Panc1 (cell line): Measurements from ENCODE around the gene ARHGAP18. TPM values are rescaled to one million over a fixed set of nuclear protein-coding genes. Genes with fewer than 3 reads are reported as not detected.

ENCODE experiments used
- ATAC-seq: fragments of 200-7000 bp; cut with Tn5 transposase; 2 replicates; pipeline ENCODE4 v1.9.1; 2020; ENCODE audit warnings: mild to moderate bottlenecking, moderate library complexity
- BruUV-seq: library from RNA; stranded (reverse); fragments of 400-500 nt; replicated peaks from 2 replicates; lab custom pipeline; 2021; lab: Mats Ljungman, UMichigan
- CTCF ChIA-PET: fragments of 300-600 bp; sonication (Branson Sonifier 250); formaldehyde crosslinking; loops from one replicate; lab custom pipeline; 2022; ENCODE audit warnings: antibody characterized with exemption; lab: Charles Lee
- POLR2A ChIA-PET: fragments of 300-600 bp; sonication (Branson Sonifier 250); formaldehyde crosslinking; loops from one replicate; lab custom pipeline; 2022; ENCODE audit warnings: antibody characterized with exemption; lab: Charles Lee
- DNase-seq: peaks from one replicate; pipeline ENCODE4 v3.0.0-alpha.2; 2010; ENCODE audit warnings: low read depth, low spot score
- H3K27ac ChIP-seq: 2 replicates; pipeline ENCODE4 v1.5.1; 2011; ENCODE audit warnings: mild to moderate bottlenecking, low read length, inconsistent platforms
- H3K27me3 ChIP-seq: fragments of 200-500 bp; sonication (Bioruptor generic); 2 replicates; pipeline ENCODE4 v1.6.0; 2014; ENCODE audit warnings: low read length, inconsistent platforms; ENCODE audit not compliant: control insufficient read depth, insufficient read depth
- H3K36me3 ChIP-seq: fragments of 200-500 bp; sonication (Bioruptor generic); 2 replicates; pipeline ENCODE4 v1.5.1; 2014; ENCODE audit warnings: inconsistent platforms, mild to moderate bottlenecking, low read length, moderate library complexity; ENCODE audit not compliant: control insufficient read depth, insufficient read depth
- H3K4me1 ChIP-seq: 2 replicates; pipeline ENCODE4 v1.5.1; 2011; ENCODE audit warnings: inconsistent platforms, mild to moderate bottlenecking, low read length, moderate library complexity; ENCODE audit not compliant: control insufficient read depth, insufficient read depth
- H3K4me3 ChIP-seq, 2 experiments: 2 replicates each; pipeline ENCODE4 v1.5.1; 2011 to 2012; ENCODE audit warnings: low read depth in 2 of 2, low read length in 2 of 2, mild to moderate bottlenecking in 2 of 2, inconsistent platforms in 1 of 2, moderate library complexity in 1 of 2
- H3K9me3 ChIP-seq: fragments of 200-500 bp; sonication (Bioruptor generic); 2 replicates; pipeline ENCODE4 v1.5.1; 2014; ENCODE audit warnings: low read depth, mild to moderate bottlenecking, inconsistent platforms, low read length, moderate library complexity; ENCODE audit not compliant: control insufficient read depth, insufficient read depth
- CTCF ChIP-seq: fragments of 450-650 bp; IDR thresholded peaks from 2 replicates; pipeline ENCODE4 v1.5.1; 2017; ENCODE audit warnings: mild to moderate bottlenecking
- POLR2AphosphoS5 ChIP-seq: IDR thresholded peaks from 2 replicates; pipeline ENCODE4 v1.6.1; 2012; ENCODE audit warnings: mild to moderate bottlenecking, low read depth, low read length, moderate library complexity
- SIN3A ChIP-seq: IDR thresholded peaks from 2 replicates; pipeline ENCODE4 v1.6.1; 2012; ENCODE audit warnings: low read depth, mild to moderate bottlenecking, low read length, moderate library complexity, borderline replicate concordance; ENCODE audit not compliant: insufficient read depth
- TCF7L2 ChIP-seq: IDR thresholded peaks from 2 replicates; pipeline ENCODE4 v1.6.1; 2011; ENCODE audit warnings: mild to moderate bottlenecking, low read depth, low read length, inconsistent platforms
- in situ Hi-C: cut with HindIII; loops from 2 replicates; pipeline ENCODE4 v1.10.0; 2016; ENCODE audit warnings: low sequenced_read_pairs, low pct_unique_long_range_greater_than_20kb
- intact Hi-C: fragments of 100-400 bp; cut with micrococcal nuclease; formaldehyde crosslinking; loops from one replicate; pipeline ENCODE4 v1.10.0; 2022; ENCODE audit not compliant: unreplicated experiment
- total RNA-seq: library from RNA; stranded (reverse); gene quantifications from one replicate; pipeline ENCODE4 v1.2.1, GENCODE V29; 2021; ENCODE audit not compliant: unreplicated experiment
- TF ChIP-seq, protein P1 (sequence below), 2 experiments: IDR thresholded peaks; 2 replicates each; pipeline ENCODE4 v1.6.1; 2011 to 2012; ENCODE audit warnings: low read depth in 2 of 2, control low read depth in 1 of 2, low read length in 1 of 2, mild to moderate bottlenecking in 1 of 2, moderate library complexity in 1 of 2; ENCODE audit not compliant: insufficient read depth in 1 of 2

ARHGAP18 gene
- total RNA-seq, 1 experiment from 2014 or later, result 11.6 TPM

DNA sequence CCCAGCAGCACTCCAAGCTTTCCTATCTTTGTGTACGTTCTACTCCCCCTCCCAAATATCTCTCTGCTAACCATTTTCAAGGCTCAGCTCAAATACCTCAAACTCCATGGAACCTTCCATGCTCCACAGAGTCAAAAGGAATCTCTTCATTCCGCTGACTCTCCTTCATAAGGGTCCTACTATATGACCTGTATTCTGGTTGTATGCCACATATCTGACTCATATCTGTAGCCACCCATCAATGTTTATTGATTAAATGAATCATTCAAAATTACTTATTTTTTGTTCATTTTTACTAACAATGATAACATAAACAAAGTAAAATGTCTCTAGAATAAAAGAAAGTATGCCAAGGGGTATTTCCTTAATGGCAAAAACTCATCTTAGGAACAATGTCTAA, 123.2 kb downstream of the ARHGAP18 start:
- TF ChIP-seq CTCF (no peak), SIN3A (no peak), TCF7L2 (no peak), POLR2AphosphoS5 (no peak)
- TF ChIP-seq, protein P1, sequence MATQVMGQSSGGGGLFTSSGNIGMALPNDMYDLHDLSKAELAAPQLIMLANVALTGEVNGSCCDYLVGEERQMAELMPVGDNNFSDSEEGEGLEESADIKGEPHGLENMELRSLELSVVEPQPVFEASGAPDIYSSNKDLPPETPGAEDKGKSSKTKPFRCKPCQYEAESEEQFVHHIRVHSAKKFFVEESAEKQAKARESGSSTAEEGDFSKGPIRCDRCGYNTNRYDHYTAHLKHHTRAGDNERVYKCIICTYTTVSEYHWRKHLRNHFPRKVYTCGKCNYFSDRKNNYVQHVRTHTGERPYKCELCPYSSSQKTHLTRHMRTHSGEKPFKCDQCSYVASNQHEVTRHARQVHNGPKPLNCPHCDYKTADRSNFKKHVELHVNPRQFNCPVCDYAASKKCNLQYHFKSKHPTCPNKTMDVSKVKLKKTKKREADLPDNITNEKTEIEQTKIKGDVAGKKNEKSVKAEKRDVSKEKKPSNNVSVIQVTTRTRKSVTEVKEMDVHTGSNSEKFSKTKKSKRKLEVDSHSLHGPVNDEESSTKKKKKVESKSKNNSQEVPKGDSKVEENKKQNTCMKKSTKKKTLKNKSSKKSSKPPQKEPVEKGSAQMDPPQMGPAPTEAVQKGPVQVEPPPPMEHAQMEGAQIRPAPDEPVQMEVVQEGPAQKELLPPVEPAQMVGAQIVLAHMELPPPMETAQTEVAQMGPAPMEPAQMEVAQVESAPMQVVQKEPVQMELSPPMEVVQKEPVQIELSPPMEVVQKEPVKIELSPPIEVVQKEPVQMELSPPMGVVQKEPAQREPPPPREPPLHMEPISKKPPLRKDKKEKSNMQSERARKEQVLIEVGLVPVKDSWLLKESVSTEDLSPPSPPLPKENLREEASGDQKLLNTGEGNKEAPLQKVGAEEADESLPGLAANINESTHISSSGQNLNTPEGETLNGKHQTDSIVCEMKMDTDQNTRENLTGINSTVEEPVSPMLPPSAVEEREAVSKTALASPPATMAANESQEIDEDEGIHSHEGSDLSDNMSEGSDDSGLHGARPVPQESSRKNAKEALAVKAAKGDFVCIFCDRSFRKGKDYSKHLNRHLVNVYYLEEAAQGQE (IDR thresholded peaks at IDR 0.05; ENCODE audit: insufficient read depth in 1 of 2, low read depth in 2 of 2, low read length in 1 of 2), result no peak

DNA sequence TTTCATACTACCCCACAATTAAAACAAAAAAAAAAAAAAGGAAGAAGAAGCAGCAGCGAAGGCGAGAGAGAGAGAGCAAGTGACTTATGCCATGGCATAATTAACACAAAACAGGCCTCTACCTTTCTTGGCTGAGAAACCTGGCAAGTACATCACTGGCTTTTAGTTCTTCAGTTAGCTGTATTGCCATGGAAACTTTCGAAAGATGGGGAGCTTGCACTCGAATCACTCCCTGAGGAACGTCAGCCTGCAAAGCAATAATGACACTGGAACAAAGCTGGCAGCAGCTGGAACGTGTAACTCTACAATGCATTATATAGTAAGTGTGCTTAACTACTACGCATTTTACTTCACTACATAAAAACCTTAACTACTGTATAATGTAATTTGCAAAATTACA, 126.1 kb downstream of the ARHGAP18 start:
- no peak overlapping the region for H3K27ac ChIP-seq
- in situ Hi-C loops (no loop called here), intact Hi-C loops (no loop called here)
- no peak for TF ChIP-seq SIN3A
- TF ChIP-seq CTCF, result no peak
- TF ChIP-seq TCF7L2, result no peak
- TF ChIP-seq POLR2AphosphoS5, result no peak
- TF ChIP-seq, protein P1 (IDR thresholded peaks at IDR 0.05; ENCODE audit: insufficient read depth in 1 of 2, low read depth in 2 of 2, low read length in 1 of 2), result no peak
- H3K36me3 ChIP-seq, result no peaks in the 10 kb centered on the region
- no TSS peak for BruUV-seq
- H3K9me3 ChIP-seq, result no peaks in the 10 kb centered on the region
- ATAC-seq (no peak), DNase-seq (no peak)
- H3K4me3 ChIP-seq, result no peak overlapping the region
- ChIA-PET CTCF (no interaction called here), POLR2A (no interaction called here)
- H3K4me1 ChIP-seq, result no peaks in the 10 kb centered on the region
- no peaks in the 10 kb centered on the region for H3K27me3 ChIP-seq

More for the DNA sequence above, 123.2 kb downstream of the ARHGAP18 start:
- in situ Hi-C loops, result no loop called here
- intact Hi-C loops, result no loop called here
- H3K27me3 ChIP-seq, result no peaks in the 10 kb centered on the region
- no peak for ATAC-seq
- DNase-seq, result no peak
- H3K9me3 ChIP-seq, result no peaks in the 10 kb centered on the region
- H3K36me3 ChIP-seq, result no peaks in the 10 kb centered on the region
- no peaks in the 10 kb centered on the region for H3K4me1 ChIP-seq
- no TSS peak for BruUV-seq
- no peak overlapping the region for H3K27ac ChIP-seq
- no peak overlapping the region for H3K4me3 ChIP-seq
- ChIA-PET CTCF (no interaction called here), POLR2A (no interaction called here)
